ENCODE data around the gene ZNF518B.

The ZNF518B gene

DNA sequence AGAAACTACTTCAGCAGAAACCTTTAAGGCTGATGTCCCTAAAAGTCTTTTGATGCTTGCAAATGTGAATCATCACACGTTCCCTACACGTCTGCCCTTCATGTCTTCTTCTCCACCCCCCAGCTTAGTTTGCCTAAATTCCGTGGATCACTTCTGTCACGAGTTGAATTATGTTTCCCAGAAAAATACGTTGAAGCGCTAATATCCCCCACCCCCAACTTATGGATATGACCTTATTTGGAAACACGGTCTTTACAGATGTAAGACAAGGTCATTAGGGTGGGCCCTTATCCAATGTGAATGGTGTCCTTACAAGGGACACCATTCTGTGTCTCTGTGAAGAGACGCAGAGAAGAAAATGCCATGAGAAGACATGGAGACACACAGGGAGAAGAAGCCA, 2.1 kb upstream of the ZNF518B start:
- no peak for DNase-seq (ENCODE audit: low read depth)

DNA sequence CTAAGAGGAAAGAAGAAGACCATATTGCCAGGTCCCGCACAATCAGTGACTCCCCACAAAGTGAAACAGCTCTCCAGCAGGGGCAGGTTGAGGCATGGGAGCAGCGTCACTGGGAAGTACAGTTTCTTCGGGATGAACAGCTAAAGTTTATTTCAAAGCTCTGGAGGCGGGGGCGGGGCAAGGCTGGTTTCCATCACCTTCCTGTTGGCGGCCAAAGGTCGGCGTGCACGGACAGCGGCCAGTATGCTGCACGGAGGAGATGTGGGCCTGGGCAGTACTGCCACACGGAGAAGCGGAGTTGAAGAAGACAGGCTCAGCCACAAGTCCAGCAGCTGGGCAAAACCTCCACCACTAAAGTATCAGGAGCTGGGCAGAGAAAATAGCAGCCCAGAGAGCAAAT, 951 bp upstream of the ZNF518B start:
- DNase-seq (ENCODE audit: low read depth) = no peak
- TF ChIP-seq, protein P1, sequence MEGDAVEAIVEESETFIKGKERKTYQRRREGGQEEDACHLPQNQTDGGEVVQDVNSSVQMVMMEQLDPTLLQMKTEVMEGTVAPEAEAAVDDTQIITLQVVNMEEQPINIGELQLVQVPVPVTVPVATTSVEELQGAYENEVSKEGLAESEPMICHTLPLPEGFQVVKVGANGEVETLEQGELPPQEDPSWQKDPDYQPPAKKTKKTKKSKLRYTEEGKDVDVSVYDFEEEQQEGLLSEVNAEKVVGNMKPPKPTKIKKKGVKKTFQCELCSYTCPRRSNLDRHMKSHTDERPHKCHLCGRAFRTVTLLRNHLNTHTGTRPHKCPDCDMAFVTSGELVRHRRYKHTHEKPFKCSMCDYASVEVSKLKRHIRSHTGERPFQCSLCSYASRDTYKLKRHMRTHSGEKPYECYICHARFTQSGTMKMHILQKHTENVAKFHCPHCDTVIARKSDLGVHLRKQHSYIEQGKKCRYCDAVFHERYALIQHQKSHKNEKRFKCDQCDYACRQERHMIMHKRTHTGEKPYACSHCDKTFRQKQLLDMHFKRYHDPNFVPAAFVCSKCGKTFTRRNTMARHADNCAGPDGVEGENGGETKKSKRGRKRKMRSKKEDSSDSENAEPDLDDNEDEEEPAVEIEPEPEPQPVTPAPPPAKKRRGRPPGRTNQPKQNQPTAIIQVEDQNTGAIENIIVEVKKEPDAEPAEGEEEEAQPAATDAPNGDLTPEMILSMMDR (conservative IDR thresholded peaks at IDR 0.05; ENCODE audit: low read depth, low read length) = no peak
- H3K4me3 ChIP-seq (ENCODE audit: low read depth, low read length) = no peak overlapping the region

More for the DNA sequence above, 2.1 kb upstream of the ZNF518B start:
- TF ChIP-seq, protein P1 (conservative IDR thresholded peaks at IDR 0.05; ENCODE audit: low read depth, low read length) = no peak
- no peak overlapping the region for H3K4me3 ChIP-seq (ENCODE audit: low read depth, low read length)

DNA sequence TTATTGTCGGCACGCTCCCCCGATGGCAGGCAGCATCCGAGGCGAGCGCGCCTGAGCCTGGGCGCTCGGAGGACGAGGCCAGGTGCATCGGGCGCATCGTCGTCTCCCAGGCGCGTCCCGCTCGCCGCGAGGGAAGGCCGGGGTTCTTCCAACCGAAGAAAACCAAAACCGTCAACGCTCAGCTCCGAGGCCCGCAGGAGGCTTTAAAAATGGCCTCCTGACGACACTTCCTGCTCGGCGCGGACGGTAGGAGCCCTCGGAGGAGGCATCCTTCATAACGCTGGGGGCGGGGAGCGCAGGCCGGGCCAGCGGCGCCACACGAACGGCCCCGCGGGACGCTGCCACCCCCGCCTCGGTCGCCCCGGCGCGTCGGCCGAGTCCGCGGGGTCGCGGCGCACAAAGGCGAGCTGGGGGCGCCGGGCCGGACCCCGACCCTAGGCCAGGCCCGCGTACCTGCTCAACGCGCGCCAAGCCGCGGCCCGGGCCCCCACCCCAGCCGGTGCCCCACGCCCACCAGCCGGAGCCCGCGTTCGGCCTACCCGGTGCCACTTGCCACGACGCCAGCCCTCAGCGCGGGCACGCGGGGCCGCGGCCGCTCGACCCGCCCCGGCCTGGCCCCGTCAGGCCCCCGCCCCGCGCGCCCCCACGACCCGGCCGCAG, 501 bp downstream of the ZNF518B start:
- peak; percentile 72 for DNase-seq (ENCODE audit: low read depth)
- TF ChIP-seq, protein P1 (conservative IDR thresholded peaks at IDR 0.05; ENCODE audit: low read depth, low read length) = no peak
- H3K4me3 ChIP-seq (ENCODE audit: low read depth, low read length) = peak overlapping the region; percentile 75

GRCh38 chr4:10456260-10456594, 999 bp downstream of the ZNF518B start:
- peak overlapping the region; percentile 75 for H3K4me3 ChIP-seq (ENCODE audit: low read depth, low read length)
- DNase-seq (ENCODE audit: low read depth) = peak; percentile 10
- TF ChIP-seq, protein P1 (conservative IDR thresholded peaks at IDR 0.05; ENCODE audit: low read depth, low read length) = no peak

DNA sequence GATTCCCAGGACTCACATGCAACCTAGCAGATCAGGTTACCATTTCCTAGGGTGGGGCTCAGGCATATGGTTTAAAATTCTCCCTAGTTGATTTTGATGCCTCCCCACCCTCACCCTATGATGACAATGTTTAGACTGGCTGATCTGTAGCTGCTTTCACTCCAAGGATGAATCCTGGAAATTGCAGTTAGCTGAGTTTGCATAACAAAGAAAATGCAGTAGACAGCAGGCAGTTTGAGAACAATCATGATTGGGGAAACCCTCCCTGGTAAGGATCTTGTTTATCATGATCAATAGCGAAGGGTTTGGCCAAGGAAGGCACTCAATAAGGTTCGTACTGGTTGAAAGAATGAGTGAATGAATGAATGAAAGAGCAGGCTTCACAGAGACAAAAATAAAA, 2.1 kb downstream of the ZNF518B start:
- TF ChIP-seq, protein P1 (conservative IDR thresholded peaks at IDR 0.05; ENCODE audit: low read depth, low read length) = no peak
- H3K4me3 ChIP-seq (ENCODE audit: low read depth, low read length) = no peak overlapping the region
- no peak for DNase-seq (ENCODE audit: low read depth)

DNA sequence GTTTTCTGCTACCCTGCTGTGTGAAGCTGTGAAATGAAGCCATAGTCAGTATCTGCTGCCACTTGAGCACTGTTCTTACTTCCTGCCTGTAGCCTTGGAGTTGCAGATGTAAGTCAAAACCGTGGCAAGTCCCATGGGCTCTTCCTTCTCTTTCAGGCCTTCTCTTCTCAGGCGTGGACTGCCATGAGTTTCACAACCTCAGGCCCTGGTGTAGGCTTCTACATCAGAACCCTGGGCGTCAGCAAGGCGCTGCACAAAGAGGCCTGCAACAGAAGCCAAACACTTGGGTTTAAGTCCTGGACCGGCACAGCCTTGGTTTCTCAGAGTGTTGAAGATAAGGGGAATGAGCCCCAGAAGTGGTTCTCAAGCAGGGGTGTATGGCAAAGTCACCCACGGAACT, 2.5 kb downstream of the ZNF518B start:
- TF ChIP-seq, protein P1 (conservative IDR thresholded peaks at IDR 0.05; ENCODE audit: low read depth, low read length) = no peak
- no peak for DNase-seq (ENCODE audit: low read depth)
- no peak overlapping the region for H3K4me3 ChIP-seq (ENCODE audit: low read depth, low read length)

GRCh38 chr4:10454121-10454520, 3.1 kb downstream of the ZNF518B start:
- no peak overlapping the region for H3K4me3 ChIP-seq (ENCODE audit: low read depth, low read length)
- DNase-seq (ENCODE audit: low read depth) = no peak
- TF ChIP-seq, protein P1 (conservative IDR thresholded peaks at IDR 0.05; ENCODE audit: low read depth, low read length) = no peak
